ENCODE results near the gene ORMDL1. TPM values are rescaled to one million over a fixed set of nuclear protein-coding genes. Genes with fewer than 3 reads are reported as not detected.
A peak's percentile ranks its signal among the peaks of the same experiment; 100 is the strongest.

ORMDL1 gene
- total and polyA plus RNA-seq, 2 of the 13 experiments (the other 11 are each of a cell fraction or from before 2014, with no cell fraction given) = 67.5 to 160 TPM

- no peak for TF ChIP-seq GMEB2 (CRISPR knock-in tag; IDR thresholded peaks at IDR 0.05; ENCODE audit: low read depth)
- TF ChIP-seq ZSCAN21 (CRISPR knock-in tag; IDR thresholded peaks at IDR 0.05; ENCODE audit: borderline replicate concordance) = peak; percentile 87; the same call in 1 of the 2 replicates
- TF ChIP-seq KDM1A (CRISPR knock-in tag; IDR thresholded peaks at IDR 0.05) = no peak
- TF ChIP-seq MTERF4 (CRISPR knock-in tag; IDR thresholded peaks at IDR 0.05) = no peak
- no peak for TF ChIP-seq ZSCAN20 (CRISPR knock-in tag; IDR thresholded peaks at IDR 0.05; ENCODE audit: borderline replicate concordance)
- no peak for TF ChIP-seq ZNF441 (CRISPR knock-in tag; IDR thresholded peaks at IDR 0.05; ENCODE audit: borderline replicate concordance)
- TF ChIP-seq ZNF143 (CRISPR knock-in tag; IDR thresholded peaks at IDR 0.05) = no peak
- no peak for TF ChIP-seq ZKSCAN5 (CRISPR knock-in tag; IDR thresholded peaks at IDR 0.05)
- TF ChIP-seq YEATS2 (CRISPR knock-in tag; IDR thresholded peaks at IDR 0.05; ENCODE audit: borderline replicate concordance) = peak; percentile 87; the same call in 1 of the 2 replicates
- TF ChIP-seq GATAD1 (CRISPR knock-in tag; IDR thresholded peaks at IDR 0.05) = peak; percentile 95
- TF ChIP-seq ZNF160 (CRISPR knock-in tag; IDR thresholded peaks at IDR 0.05) = peak; percentile 34; the same call in 1 of the 2 replicates
- peak; percentile 67; the same call in 1 of the 2 replicates for TF ChIP-seq KDM5B (CRISPR knock-in tag; IDR thresholded peaks at IDR 0.05; ENCODE audit: borderline replicate concordance)
- no peak; the same call in 1 of the 2 replicates for TF ChIP-seq STAG1 (CRISPR knock-in tag; IDR thresholded peaks at IDR 0.05)
- peak; percentile 22; the same call in 1 of the 2 replicates for TF ChIP-seq ISL2 (CRISPR knock-in tag; IDR thresholded peaks at IDR 0.05)
- TF ChIP-seq THYN1 (CRISPR knock-in tag; IDR thresholded peaks at IDR 0.05; ENCODE audit: borderline replicate concordance, low read depth) = no peak
- TF ChIP-seq RELA (CRISPR knock-in tag; IDR thresholded peaks at IDR 0.05) = no peak
- TF ChIP-seq STAT5B (CRISPR knock-in tag; IDR thresholded peaks at IDR 0.05) = no peak
- peak; percentile 98 for TF ChIP-seq KMT2B (CRISPR knock-in tag; IDR thresholded peaks at IDR 0.05)
- TF ChIP-seq ZBTB7A (CRISPR knock-in tag; IDR thresholded peaks at IDR 0.05) = no peak
- peak; percentile 58; the same call in 1 of the 2 replicates for TF ChIP-seq ARNTL (CRISPR knock-in tag; IDR thresholded peaks at IDR 0.05)
- peak; percentile 78; the same call in 1 of the 2 replicates for TF ChIP-seq ZNF3 (CRISPR knock-in tag; IDR thresholded peaks at IDR 0.05)
- TF ChIP-seq ZNF232 (CRISPR knock-in tag; IDR thresholded peaks at IDR 0.05; ENCODE audit: borderline replicate concordance) = peak; percentile 84; the same call in 1 of the 2 replicates
Observed at GRCh38 chr2:189762551-189763298, 21.4 kb downstream of the ORMDL1 start, which contains the start of gene OSGEPL1 (continued).
